ENCODE results near the gene MICALL2. TPM values are rescaled to one million over a fixed set of nuclear protein-coding genes. Genes with fewer than 3 reads are reported as not detected.

The MICALL2 gene
- total RNA-seq, 4 donors from 2014 or later: 67.6 to 181 (median 97.0) TPM

DNA sequence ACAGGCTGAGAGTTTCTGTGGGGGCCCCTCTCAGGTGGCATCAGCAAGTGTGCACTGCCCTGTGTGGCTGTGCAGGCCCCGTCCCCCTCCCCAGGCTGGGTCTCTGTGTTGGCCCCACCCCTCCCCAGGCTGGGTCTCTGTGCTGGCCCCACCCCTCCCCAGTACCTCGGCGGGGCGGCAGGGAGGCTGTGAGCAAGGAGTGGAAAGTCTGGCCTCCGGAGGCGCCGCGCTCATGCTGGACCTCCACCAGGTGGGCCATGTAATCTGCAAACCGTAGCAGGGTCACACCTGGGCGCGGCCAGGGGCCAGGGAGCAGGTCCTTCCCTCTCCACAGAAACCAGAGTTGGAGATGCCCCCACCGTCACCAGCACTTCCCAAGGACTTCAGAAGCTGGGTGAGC lies 21.4 kb upstream of the MICALL2 start:
- Histone ChIP-seq H3K36me3 (peaks cover 0 to 27% (median 13%) of the 10 kb centered on the region in 4 donors), H3K9me3 (no peaks in the 10 kb centered on the region), H3K4me1 (no peaks in the 10 kb centered on the region), H3K4me3 (no peak overlapping the region), H3K27me3 (no peaks in the 10 kb centered on the region), H3K27ac (no peak overlapping the region)
- in situ Hi-C loops (cut with MboI; ENCODE audit: low pct_ligation_motif_present in 1 of 4, low pct_unique_long_range_greater_than_20kb in 1 of 4, low sequenced_read_pairs in 3 of 4): no loop called here
- TF ChIP-seq, protein P1, sequence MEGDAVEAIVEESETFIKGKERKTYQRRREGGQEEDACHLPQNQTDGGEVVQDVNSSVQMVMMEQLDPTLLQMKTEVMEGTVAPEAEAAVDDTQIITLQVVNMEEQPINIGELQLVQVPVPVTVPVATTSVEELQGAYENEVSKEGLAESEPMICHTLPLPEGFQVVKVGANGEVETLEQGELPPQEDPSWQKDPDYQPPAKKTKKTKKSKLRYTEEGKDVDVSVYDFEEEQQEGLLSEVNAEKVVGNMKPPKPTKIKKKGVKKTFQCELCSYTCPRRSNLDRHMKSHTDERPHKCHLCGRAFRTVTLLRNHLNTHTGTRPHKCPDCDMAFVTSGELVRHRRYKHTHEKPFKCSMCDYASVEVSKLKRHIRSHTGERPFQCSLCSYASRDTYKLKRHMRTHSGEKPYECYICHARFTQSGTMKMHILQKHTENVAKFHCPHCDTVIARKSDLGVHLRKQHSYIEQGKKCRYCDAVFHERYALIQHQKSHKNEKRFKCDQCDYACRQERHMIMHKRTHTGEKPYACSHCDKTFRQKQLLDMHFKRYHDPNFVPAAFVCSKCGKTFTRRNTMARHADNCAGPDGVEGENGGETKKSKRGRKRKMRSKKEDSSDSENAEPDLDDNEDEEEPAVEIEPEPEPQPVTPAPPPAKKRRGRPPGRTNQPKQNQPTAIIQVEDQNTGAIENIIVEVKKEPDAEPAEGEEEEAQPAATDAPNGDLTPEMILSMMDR (IDR thresholded peaks at IDR 0.05): no peak
- TF ChIP-seq POLR2A (IDR thresholded peaks at IDR 0.05) (no peak), EP300 (IDR thresholded peaks at IDR 0.05; ENCODE audit: low read depth) (no peak), POLR2AphosphoS5 (IDR thresholded peaks at IDR 0.05) (no peak)
- DNase-seq: no peak
- WGBS, 2 donors (ENCODE audit: low coverage in 1 of 2): 87% methylated on average over 10 of the region's 12 CpGs; no CpG with 5 or more reads in 1 of the 2 donors
- intact Hi-C loops (cut with DNase I; ENCODE audit: low total_unique reads): no loop called here

DNA sequence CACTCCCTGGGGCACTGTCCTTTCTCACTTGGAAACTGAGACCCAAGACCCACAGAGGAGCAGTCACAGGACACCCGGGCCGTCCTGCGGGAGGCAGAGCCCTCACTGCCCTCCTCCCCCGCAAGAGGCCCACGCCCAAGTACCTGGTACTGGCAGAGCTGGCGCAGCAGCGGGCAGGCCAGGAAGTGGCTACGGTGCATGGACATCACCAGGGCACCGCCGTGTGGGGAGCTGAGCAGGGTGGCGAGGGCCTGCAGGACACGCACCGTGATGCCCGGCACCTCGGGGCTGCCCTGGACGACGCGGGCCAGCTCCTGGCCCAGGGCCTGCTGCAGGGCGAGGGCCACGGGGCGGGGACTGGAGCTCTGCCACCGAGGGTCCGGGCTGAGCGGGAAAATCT lies 20.0 kb upstream of the MICALL2 start:
- H3K27me3 ChIP-seq: no peaks in the 10 kb centered on the region
- 95 to 100% methylated on average over 1 to 17 of the region's 24 CpGs for WGBS, 2 donors (ENCODE audit: low coverage in 1 of 2)
- peaks cover 0 to 5% (median 2%) of the 10 kb centered on the region in 4 donors for H3K4me1 ChIP-seq
- H3K36me3 ChIP-seq: peaks cover 0 to 25% (median 12%) of the 10 kb centered on the region in 4 donors
- no peak overlapping the region for H3K27ac ChIP-seq
- in situ Hi-C loops (cut with MboI; ENCODE audit: low pct_ligation_motif_present in 1 of 4, low pct_unique_long_range_greater_than_20kb in 1 of 4, low sequenced_read_pairs in 3 of 4) (no loop called here), intact Hi-C loops (cut with DNase I; ENCODE audit: low total_unique reads) (loop anchor here (5.0 kb wide), 1 partner anchor 262 kb away; no protein-coding TSS in a partner anchor)
- no peak for DNase-seq
- TF ChIP-seq POLR2AphosphoS5 (IDR thresholded peaks at IDR 0.05): no peak
- no peak for TF ChIP-seq POLR2A (IDR thresholded peaks at IDR 0.05)
- TF ChIP-seq, protein P1 (IDR thresholded peaks at IDR 0.05): no peak
- TF ChIP-seq EP300 (IDR thresholded peaks at IDR 0.05; ENCODE audit: low read depth): no peak
- no peak overlapping the region for H3K4me3 ChIP-seq
- H3K9me3 ChIP-seq: no peaks in the 10 kb centered on the region

DNA sequence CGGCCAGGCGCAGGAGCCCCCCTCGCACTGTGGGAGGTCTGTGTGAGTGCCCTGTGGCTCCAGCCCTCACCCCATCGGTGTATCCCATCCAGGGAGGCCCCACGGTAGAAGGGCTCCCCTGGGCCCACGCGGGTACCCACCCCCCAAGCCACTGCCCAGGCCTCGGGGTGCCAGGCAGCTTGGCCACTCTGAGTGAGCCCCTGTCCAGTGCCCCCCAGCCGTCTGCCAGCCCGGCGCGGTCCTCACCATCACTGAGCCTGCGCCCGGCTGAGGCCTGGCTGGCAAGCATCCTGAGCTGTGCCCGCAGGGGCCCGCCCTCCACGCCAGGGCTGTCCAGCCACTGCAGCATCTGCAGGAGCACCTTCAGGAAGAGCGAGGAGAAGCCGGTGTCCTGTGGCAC lies 19.2 kb upstream of the MICALL2 start:
- Histone ChIP-seq H3K9me3 (no peaks in the 10 kb centered on the region), H3K36me3 (peaks cover 0 to 25% (median 11%) of the 10 kb centered on the region in 4 donors), H3K4me1 (peaks cover 3 to 11% (median 4%) of the 10 kb centered on the region in 4 donors), H3K27ac (no peak overlapping the region), H3K4me3 (no peak overlapping the region), H3K27me3 (no peaks in the 10 kb centered on the region)
- 98% methylated on average over 5 of the region's 19 CpGs; no CpG with 5 or more reads in 1 of the 2 donors for WGBS, 2 donors (ENCODE audit: low coverage in 1 of 2)
- intact Hi-C loops (cut with DNase I; ENCODE audit: low total_unique reads): loop anchor here (5.0 kb wide), 1 partner anchor 261 kb away; no protein-coding TSS in a partner anchor
- DNase-seq: no peak
- in situ Hi-C loops (cut with MboI; ENCODE audit: low pct_ligation_motif_present in 1 of 4, low pct_unique_long_range_greater_than_20kb in 1 of 4, low sequenced_read_pairs in 3 of 4): no loop called here
- TF ChIP-seq POLR2AphosphoS5 (IDR thresholded peaks at IDR 0.05): no peak
- no peak for TF ChIP-seq EP300 (IDR thresholded peaks at IDR 0.05; ENCODE audit: low read depth)
- TF ChIP-seq, protein P1 (IDR thresholded peaks at IDR 0.05): no peak
- no peak for TF ChIP-seq POLR2A (IDR thresholded peaks at IDR 0.05)

DNA sequence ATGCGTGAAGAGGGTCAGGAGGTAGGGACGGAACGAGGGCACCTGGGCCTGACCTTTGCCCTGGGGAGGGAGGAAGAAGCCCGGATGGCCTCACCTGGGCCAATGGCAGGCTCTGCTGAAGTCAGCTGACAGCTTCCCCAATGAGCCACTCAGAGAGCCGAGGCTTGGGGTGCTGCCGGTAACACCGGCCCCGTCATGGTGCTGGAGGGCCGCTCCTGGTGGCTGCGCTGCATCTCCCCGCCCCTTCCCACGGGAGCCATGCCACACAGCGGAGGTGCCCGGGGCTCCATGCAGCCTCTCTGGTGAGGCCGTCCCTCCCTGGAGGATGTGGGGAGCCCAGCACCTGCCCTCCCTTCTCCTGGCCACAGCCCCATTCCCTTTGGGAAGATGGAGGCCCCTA lies 17.6 kb upstream of the MICALL2 start:
- DNase-seq: no peak
- no peaks in the 10 kb centered on the region for H3K27me3 ChIP-seq
- intact Hi-C loops (cut with DNase I; ENCODE audit: low total_unique reads) (loop anchor here (5.0 kb wide), 1 partner anchor 260 kb away; no protein-coding TSS in a partner anchor), in situ Hi-C loops (cut with MboI; ENCODE audit: low pct_ligation_motif_present in 1 of 4, low pct_unique_long_range_greater_than_20kb in 1 of 4, low sequenced_read_pairs in 3 of 4) (no loop called here)
- TF ChIP-seq POLR2A (IDR thresholded peaks at IDR 0.05): no peak
- TF ChIP-seq EP300 (IDR thresholded peaks at IDR 0.05; ENCODE audit: low read depth): no peak
- TF ChIP-seq, protein P1 (IDR thresholded peaks at IDR 0.05): no peak
- no peak for TF ChIP-seq POLR2AphosphoS5 (IDR thresholded peaks at IDR 0.05)
- peaks cover 0 to 29% (median 9%) of the 10 kb centered on the region in 4 donors for H3K36me3 ChIP-seq
- H3K4me1 ChIP-seq: peaks cover 3 to 11% (median 4%) of the 10 kb centered on the region in 4 donors
- H3K27ac ChIP-seq: no peak overlapping the region
- WGBS, 2 donors (ENCODE audit: low coverage in 1 of 2): 87% methylated on average over 14 of the region's 15 CpGs; no CpG with 5 or more reads in 1 of the 2 donors
- no peaks in the 10 kb centered on the region for H3K9me3 ChIP-seq
- H3K4me3 ChIP-seq: no peak overlapping the region
